BLaER1 (cell line): ENCODE results near the gene EBI3.
A peak's percentile ranks its signal among the peaks of the same experiment; 100 is the strongest.
"Not testable (repeated sequence)": the region's sequence is repeated elsewhere in the genome, so short reads cannot be mapped to it uniquely, and the experiment has no call there.

Experiments used
- H3K27ac ChIP-seq: shearing (Covaris generic); formaldehyde crosslinking; 2 replicates; pipeline ENCODE4 v1.8.1; 2022
- H3K27me3 ChIP-seq: shearing (Covaris generic); formaldehyde crosslinking; 2 replicates; pipeline ENCODE4 v1.8.1; 2022
- H3K36me3 ChIP-seq: shearing (Covaris generic); formaldehyde crosslinking; 2 replicates; pipeline ENCODE4 v1.8.1; 2022
- H3K4me1 ChIP-seq: shearing (Covaris generic); formaldehyde crosslinking; 2 replicates; pipeline ENCODE4 v1.8.1; 2022
- H3K4me2 ChIP-seq: shearing (Covaris generic); formaldehyde crosslinking; 2 replicates; pipeline ENCODE4 v1.8.1; 2022
- H3K4me3 ChIP-seq: shearing (Covaris generic); formaldehyde crosslinking; 2 replicates; pipeline ENCODE4 v1.8.1; 2022
- H3K9ac ChIP-seq: shearing (Covaris generic); formaldehyde crosslinking; 2 replicates; pipeline ENCODE4 v1.8.1; 2022
- H3K9me3 ChIP-seq: shearing (Covaris generic); formaldehyde crosslinking; 2 replicates; pipeline ENCODE4 v1.8.1; 2022
- H4K20me1 ChIP-seq: shearing (Covaris generic); formaldehyde crosslinking; 2 replicates; pipeline ENCODE4 v1.8.1; 2022
- Cebpa-rat ChIP-seq: shearing (Covaris generic); IDR thresholded peaks from 2 replicates; pipeline ENCODE4 v1.8.1; 2022

The EBI3 gene

GRCh38 chr19:4187313-4188122 lies 41.8 kb upstream of the EBI3 start:
- Histone ChIP-seq H3K27me3 (no peaks in the 10 kb centered on the region), H3K4me1 (peaks cover 25% of the 10 kb centered on the region), H3K9ac (no peak overlapping the region), H3K27ac (no peak overlapping the region), H3K4me3 (no peak overlapping the region), H3K9me3 (no peaks in the 10 kb centered on the region), H3K4me2 (no peak overlapping the region), H3K36me3 (no peaks in the 10 kb centered on the region), H4K20me1 (no peaks in the 10 kb centered on the region)
- TF ChIP-seq Cebpa-rat: no peak

DNA sequence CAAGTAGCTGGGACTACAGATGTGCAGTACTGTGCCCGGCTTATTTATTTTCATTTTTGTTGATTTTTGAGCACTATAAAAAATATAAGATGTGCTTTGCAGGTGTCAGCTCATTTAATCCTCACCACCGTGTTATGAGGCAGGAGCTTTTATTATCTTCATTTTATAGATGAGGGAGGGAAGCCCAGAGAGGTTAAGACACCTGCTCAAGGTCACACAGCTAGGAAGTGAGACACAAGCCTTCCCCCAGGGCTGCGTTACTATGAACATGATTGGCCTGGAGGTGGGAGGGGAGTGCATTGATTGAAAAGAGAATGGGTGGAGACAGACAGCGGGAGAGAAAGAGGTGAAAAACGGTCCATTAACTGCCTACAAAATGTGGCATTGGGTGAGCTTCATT lies 39.7 kb upstream of the EBI3 start:
- Histone ChIP-seq H3K9ac (no peak overlapping the region), H3K4me2 (no peak overlapping the region), H4K20me1 (no peaks in the 10 kb centered on the region), H3K36me3 (no peaks in the 10 kb centered on the region), H3K4me1 (peaks cover 36% of the 10 kb centered on the region), H3K27ac (no peak overlapping the region), H3K9me3 (no peaks in the 10 kb centered on the region), H3K27me3 (no peaks in the 10 kb centered on the region), H3K4me3 (no peak overlapping the region)
- no peak for TF ChIP-seq Cebpa-rat

DNA sequence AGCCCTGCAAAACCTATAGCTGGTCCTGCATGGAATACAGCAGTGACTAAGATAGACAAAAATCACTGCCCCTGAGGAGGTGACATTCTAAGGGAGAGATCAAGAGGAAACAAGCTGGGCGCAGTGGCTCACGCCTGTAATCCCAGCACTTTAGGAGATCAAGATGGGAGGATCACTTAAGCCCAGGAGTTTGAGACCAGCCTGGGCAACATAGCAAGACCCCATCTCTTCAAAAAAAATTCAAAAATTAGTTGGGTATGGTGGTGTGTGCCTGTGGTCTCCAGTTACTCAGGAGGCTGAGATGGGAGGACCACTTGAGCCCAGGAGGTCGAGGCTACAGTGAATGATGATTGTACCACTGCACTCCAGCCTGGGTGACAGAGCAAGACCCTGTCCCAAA lies 36.8 kb upstream of the EBI3 start:
- H3K36me3 ChIP-seq, H3K9me3 ChIP-seq, H3K9ac ChIP-seq, H4K20me1 ChIP-seq, H3K4me2 ChIP-seq, H3K4me3 ChIP-seq, H3K27ac ChIP-seq: not testable (repeated sequence)
- Histone ChIP-seq H3K4me1 (peaks cover 34% of the 10 kb centered on the region), H3K27me3 (peaks cover 10% of the 10 kb centered on the region)

- H3K27ac ChIP-seq: peak overlapping the region; percentile 63
- peak overlapping the region; percentile 85 for H3K4me2 ChIP-seq
Measured at GRCh38 chr19:4194353-4194752, 35.0 kb upstream of the EBI3 start.

GRCh38 chr19:4196009-4196408 lies 33.3 kb upstream of the EBI3 start:
- peaks cover 8% of the 10 kb centered on the region; the same call in 1 of the 2 replicates for H3K9me3 ChIP-seq
- H3K36me3 ChIP-seq: no peaks in the 10 kb centered on the region
- H3K9ac ChIP-seq: no peak overlapping the region
- peaks cover 32% of the 10 kb centered on the region for H3K4me1 ChIP-seq
- H3K27me3 ChIP-seq: peaks cover 44% of the 10 kb centered on the region
- no peak overlapping the region for H3K27ac ChIP-seq
- no peak for TF ChIP-seq Cebpa-rat
- no peak overlapping the region for H3K4me2 ChIP-seq
- no peak overlapping the region for H3K4me3 ChIP-seq
- H4K20me1 ChIP-seq: no peaks in the 10 kb centered on the region

More at GRCh38 chr19:4194353-4194752, 35.0 kb upstream of the EBI3 start:
- Histone ChIP-seq H3K9me3 (peaks cover 8% of the 10 kb centered on the region; the same call in 1 of the 2 replicates), H3K9ac (peak overlapping the region; percentile 38; the same call in 1 of the 2 replicates), H3K36me3 (no peaks in the 10 kb centered on the region), H3K4me1 (peaks cover 34% of the 10 kb centered on the region), H3K27me3 (peaks cover 27% of the 10 kb centered on the region), H3K4me3 (no peak overlapping the region), H4K20me1 (no peaks in the 10 kb centered on the region)
- no peak for TF ChIP-seq Cebpa-rat

DNA sequence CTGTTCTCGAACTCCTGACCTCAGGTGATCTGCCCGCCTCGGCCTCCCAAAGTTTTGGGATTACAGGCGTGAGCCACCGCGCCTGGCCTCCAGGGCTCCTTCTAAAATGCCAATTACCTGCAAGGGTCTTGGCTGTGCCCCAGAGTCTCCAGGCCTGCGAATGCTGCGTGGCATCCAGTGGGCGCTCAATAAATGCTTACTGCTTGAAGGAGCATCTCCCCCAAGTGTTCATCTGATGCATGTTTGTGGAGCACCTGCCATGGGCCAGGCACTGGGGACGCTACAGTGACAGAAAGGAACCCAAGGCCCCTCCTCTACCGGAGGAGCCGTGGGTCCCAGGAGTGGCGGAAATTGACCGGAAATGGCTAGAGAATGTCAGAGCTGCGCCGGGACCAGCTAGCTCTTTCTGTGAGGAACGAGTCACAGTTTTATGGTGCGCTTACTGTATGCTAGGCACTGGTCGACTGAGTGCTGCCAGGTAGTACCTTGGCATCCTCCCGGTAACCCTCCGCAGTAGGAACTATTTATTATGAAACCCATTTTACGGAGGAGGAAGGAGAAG lies 32.7 kb upstream of the EBI3 start:
- no peak overlapping the region for H3K4me2 ChIP-seq
- H3K36me3 ChIP-seq: no peaks in the 10 kb centered on the region
- peaks cover 50% of the 10 kb centered on the region for H3K27me3 ChIP-seq
- no peak for TF ChIP-seq Cebpa-rat
- H3K4me1 ChIP-seq: peaks cover 29% of the 10 kb centered on the region
- no peak overlapping the region for H3K4me3 ChIP-seq
- H3K27ac ChIP-seq: no peak overlapping the region
- no peaks in the 10 kb centered on the region for H4K20me1 ChIP-seq
- no peak overlapping the region for H3K9ac ChIP-seq
- peaks cover 8% of the 10 kb centered on the region; the same call in 1 of the 2 replicates for H3K9me3 ChIP-seq

DNA sequence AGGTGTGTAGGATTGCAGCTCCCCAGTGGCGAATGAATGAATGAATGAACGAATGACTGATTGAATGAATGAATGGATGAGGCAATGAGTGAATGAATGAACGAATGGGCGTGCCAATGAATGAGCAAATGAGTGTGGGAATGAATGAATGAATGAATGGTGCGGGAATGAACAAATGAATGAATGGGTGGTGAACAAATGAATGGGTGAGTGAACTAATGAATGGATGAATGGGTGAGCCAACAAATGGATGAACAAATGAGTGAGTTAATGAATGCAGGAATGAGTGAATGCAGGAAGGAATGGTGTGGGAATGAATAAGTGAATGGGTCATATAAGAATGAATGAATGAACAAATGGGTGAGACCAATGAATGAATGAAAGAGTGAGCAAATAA lies 32.1 kb upstream of the EBI3 start:
- no peak overlapping the region for H3K9ac ChIP-seq
- H3K4me2 ChIP-seq: no peak overlapping the region
- no peak for TF ChIP-seq Cebpa-rat
- peaks cover 55% of the 10 kb centered on the region for H3K27me3 ChIP-seq
- H3K9me3 ChIP-seq: peaks cover 8% of the 10 kb centered on the region; the same call in 1 of the 2 replicates
- no peaks in the 10 kb centered on the region for H3K36me3 ChIP-seq
- no peaks in the 10 kb centered on the region for H4K20me1 ChIP-seq
- no peak overlapping the region for H3K27ac ChIP-seq
- H3K4me3 ChIP-seq: no peak overlapping the region
- peaks cover 29% of the 10 kb centered on the region for H3K4me1 ChIP-seq

DNA sequence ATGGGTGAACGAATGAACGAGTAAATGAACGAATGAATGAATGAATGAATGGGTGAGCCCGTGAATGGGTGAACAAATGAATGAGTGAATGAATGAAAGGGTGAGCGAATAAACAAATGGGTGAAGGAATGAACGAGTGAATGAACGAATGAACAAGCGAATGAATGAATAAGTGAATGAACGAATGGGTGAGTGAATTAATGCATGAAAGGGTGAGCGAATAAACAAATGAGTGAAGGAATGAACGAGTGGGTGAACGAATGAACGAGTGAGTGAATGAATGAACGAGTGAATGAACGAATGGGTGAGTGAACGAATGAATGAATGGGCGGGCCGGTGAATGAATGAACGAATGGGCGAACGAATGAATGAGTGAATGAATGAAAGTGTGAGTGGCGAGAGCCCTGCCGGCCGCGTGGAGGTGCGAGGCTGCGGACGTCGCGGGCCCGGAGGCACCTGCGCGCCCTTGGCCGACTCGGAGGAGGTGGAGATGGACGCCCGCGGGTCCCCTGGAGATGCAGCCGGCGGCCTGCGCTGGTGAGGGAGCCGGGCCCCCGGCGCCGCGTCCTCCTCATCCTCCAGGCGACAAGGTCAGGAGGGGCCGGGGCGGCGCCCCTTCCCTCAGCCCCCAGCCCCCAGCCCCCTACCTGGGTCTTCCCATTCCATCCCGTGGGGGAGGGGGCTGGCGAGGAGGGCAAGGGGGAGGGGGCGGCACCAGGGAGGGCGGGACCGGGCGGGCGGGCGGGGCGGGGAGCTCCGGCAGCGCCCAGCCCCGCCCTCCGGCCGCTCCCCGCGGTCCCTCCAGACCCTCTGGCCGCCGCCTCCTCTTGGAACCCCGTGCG lies 31.5 kb upstream of the EBI3 start:
- Histone ChIP-seq H3K36me3 (no peaks in the 10 kb centered on the region), H3K9me3 (peaks cover 8% of the 10 kb centered on the region; the same call in 1 of the 2 replicates), H4K20me1 (no peaks in the 10 kb centered on the region), H3K27me3 (peaks cover 55% of the 10 kb centered on the region), H3K9ac (no peak overlapping the region), H3K4me3 (no peak overlapping the region), H3K4me2 (no peak overlapping the region), H3K27ac (no peak overlapping the region), H3K4me1 (peaks cover 32% of the 10 kb centered on the region)
- TF ChIP-seq Cebpa-rat: no peak

DNA sequence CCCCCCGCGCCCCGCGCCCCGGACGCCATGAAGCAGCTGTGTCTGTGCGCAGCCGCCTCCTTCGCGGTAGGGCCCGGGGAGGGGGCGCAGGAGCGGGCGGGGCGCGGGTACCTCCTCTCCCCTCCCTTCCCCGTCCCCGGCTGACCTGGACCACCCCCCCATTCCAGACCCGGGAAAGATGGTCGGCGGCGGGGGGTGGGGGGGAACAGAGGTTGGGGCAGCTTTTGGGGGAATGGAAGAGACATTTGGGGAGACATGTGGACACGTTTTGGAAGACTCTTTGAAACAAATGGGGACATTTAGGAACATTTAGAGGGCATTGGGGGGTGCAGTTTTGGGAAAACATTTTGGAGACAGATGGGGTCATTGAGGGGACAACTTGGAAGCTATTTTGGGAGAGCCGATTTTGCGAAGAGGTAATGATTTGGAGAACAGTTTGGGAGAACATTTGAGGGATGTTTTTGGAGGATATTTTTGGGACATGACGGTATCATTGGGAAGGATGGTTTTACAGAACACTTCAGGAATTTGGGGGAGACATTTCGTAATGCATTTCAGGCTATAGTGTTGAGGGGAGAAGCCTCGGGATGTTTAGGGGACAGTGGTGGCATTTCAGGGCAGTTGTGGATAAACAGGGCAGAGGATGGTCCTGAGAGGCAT lies 30.7 kb upstream of the EBI3 start:
- Histone ChIP-seq H3K9ac (no peak overlapping the region), H3K4me1 (peaks cover 29% of the 10 kb centered on the region), H3K27ac (no peak overlapping the region), H3K9me3 (peaks cover 8% of the 10 kb centered on the region; the same call in 1 of the 2 replicates), H4K20me1 (no peaks in the 10 kb centered on the region), H3K36me3 (no peaks in the 10 kb centered on the region), H3K4me3 (no peak overlapping the region), H3K27me3 (peaks cover 55% of the 10 kb centered on the region), H3K4me2 (no peak overlapping the region)
- no peak for TF ChIP-seq Cebpa-rat
